K562 (cell line): Measurements from ENCODE around the gene HNRNPDL. TPM values are rescaled to one million over a fixed set of nuclear protein-coding genes. Genes with fewer than 3 reads are reported as not detected.

Experiments
- ATAC-seq: fragments of 200-7000 bp; cut with Tn5 transposase; 3 replicates; pipeline ENCODE4 v1.9.1; 2020; ENCODE audit warnings: moderate library complexity
- BruUV-seq: library from RNA; stranded (reverse); fragments of 400-500 nt; replicated peaks from 2 replicates; lab custom pipeline; 2021; lab: Mats Ljungman, UMichigan
- CTCF ChIA-PET: fragments of 300-600 bp; formaldehyde crosslinking; extraction: SDS; loops from one replicate; lab custom pipeline; 2021; ENCODE audit warnings: low intra/inter-chr PET ratio; lab: Yijun Ruan, JAX
- POLR2A ChIA-PET: fragments of 300-600, 350-650 bp; sonication (Branson Sonifier 250); formaldehyde crosslinking; extraction: SDS; loops from one replicate; lab custom pipeline; 2021; ENCODE audit warnings: antibody characterized with exemption, inconsistent platforms; lab: Yijun Ruan, JAX
- DNase-seq, 4 experiments: peaks; one replicate each; pipeline versions ENCODE4 v3.0.0 to v3.0.0-alpha.2; 2011 to 2018; ENCODE audit warnings: low spot score in 3 of 4, mixed read lengths in 3 of 4; ENCODE audit errors: extremely low read depth in 1 of 4
- FAIRE-seq: peaks from 2 replicates; lab custom pipeline; 2011; peaks lifted over from hg19 to GRCh38; lab: Jason Lieb, UNC
- H2AFZ ChIP-seq: 2 replicates; pipeline ENCODE4 v1.6.0; 2011; ENCODE audit warnings: low read depth, low read length, control low read depth, inconsistent platforms
- H3K27ac ChIP-seq: fragments of 200-600 bp; 3 replicates; pipeline ENCODE4 v1.8.0; 2011; ENCODE audit warnings: low read depth, mild to moderate bottlenecking, control low read depth, inconsistent platforms, low read length, moderate library complexity, mixed read lengths; ENCODE audit errors: extremely low read depth
- H3K27me3 ChIP-seq, 2 experiments: fragments of 300-600 bp in 1 of 2; 2 replicates in 1 of 2; 3 replicates in 1 of 2; pipeline versions ENCODE4 v1.6.0 to v1.8.0; 2011; ENCODE audit warnings: inconsistent platforms in 2 of 2, low read length in 2 of 2, mild to moderate bottlenecking in 1 of 2, mixed read lengths in 1 of 2, moderate library complexity in 1 of 2; ENCODE audit not compliant: control insufficient read depth in 2 of 2, insufficient read depth in 2 of 2
- H3K36me3 ChIP-seq: fragments of 300-600 bp; 3 replicates; pipeline ENCODE4 v1.8.0; 2011; ENCODE audit warnings: mild to moderate bottlenecking, low read length, inconsistent platforms; ENCODE audit not compliant: control insufficient read depth, insufficient read depth
- H3K4me1 ChIP-seq, 2 experiments: fragments of 200-600 bp in 1 of 2; replicated peaks in 1 of 2; 2 replicates in 1 of 2; 3 replicates in 1 of 2; pipeline versions ENCODE4 v1.5.1 to v1.8.0; 2011; ENCODE audit warnings: inconsistent platforms in 2 of 2, low read length in 2 of 2, mild to moderate bottlenecking in 1 of 2, mixed read lengths in 1 of 2, moderate library complexity in 1 of 2; ENCODE audit not compliant: control insufficient read depth in 2 of 2, insufficient read depth in 2 of 2
- H3K4me2 ChIP-seq: 2 replicates; pipeline ENCODE4 v1.6.1; 2011; ENCODE audit warnings: low read length, control low read depth, inconsistent platforms, mixed read lengths; ENCODE audit not compliant: insufficient read depth
- H3K4me3 ChIP-seq: fragments of 200-600 bp; sonication (generic), shearing (Covaris generic); 2 replicates; pipeline ENCODE4 v1.5.1; 2016; ENCODE audit warnings: control low read depth, inconsistent platforms
- H3K79me2 ChIP-seq: fragments of 200-600 bp; 3 replicates; pipeline ENCODE4 v1.8.0; 2011; ENCODE audit warnings: low read length, inconsistent platforms; ENCODE audit not compliant: control insufficient read depth, insufficient read depth
- H3K9ac ChIP-seq, 2 experiments: 2 replicates each; pipeline versions ENCODE4 v1.6.0 to v1.6.1; 2011; ENCODE audit warnings: low read depth in 2 of 2, low read length in 2 of 2, control low read depth in 1 of 2, inconsistent platforms in 1 of 2, mild to moderate bottlenecking in 1 of 2, mixed read lengths in 1 of 2; ENCODE audit not compliant: insufficient read depth in 1 of 2
- H3K9me1 ChIP-seq: one replicate; pipeline ENCODE4 v1.6.0; 2011; ENCODE audit warnings: inconsistent platforms, mild to moderate bottlenecking, low read length, moderate library complexity; ENCODE audit not compliant: control insufficient read depth, insufficient read depth
- H3K9me3 ChIP-seq: replicated peaks from 2 replicates; pipeline ENCODE4 v1.5.1; 2011; ENCODE audit warnings: low read depth, low read length, inconsistent platforms; ENCODE audit not compliant: control insufficient read depth, insufficient read depth
- H4K20me1 ChIP-seq: replicated peaks from 2 replicates; pipeline ENCODE4 v1.6.1; 2011; ENCODE audit warnings: low read length, inconsistent platforms, mixed read lengths; ENCODE audit not compliant: control insufficient read depth, insufficient read depth
- BDP1 ChIP-seq: IDR thresholded peaks from 3 replicates; pipeline ENCODE4 v1.6.1; 2011; ENCODE audit not compliant: insufficient read length, insufficient read depth
- CHAMP1 ChIP-seq: fragments of 450-650 bp; IDR thresholded peaks from 2 replicates; pipeline ENCODE4 v1.6.1; 2016; ENCODE audit warnings: mild to moderate bottlenecking
- CREB3L1 ChIP-seq: fragments of 450-650 bp; IDR thresholded peaks from 2 replicates; pipeline ENCODE4 v1.6.1; 2014; ENCODE audit warnings: low read depth, mild to moderate bottlenecking, moderate library complexity, borderline replicate concordance
- GTF3C2 ChIP-seq: IDR thresholded peaks from 3 replicates; pipeline ENCODE4 v1.6.1; 2011; ENCODE audit warnings: borderline replicate concordance, mild to moderate bottlenecking, moderate library complexity; ENCODE audit not compliant: insufficient read length; ENCODE audit errors: extremely low read depth
- KAT2B ChIP-seq: IDR thresholded peaks from one replicate; pipeline ENCODE4 v1.6.1; 2012; ENCODE audit warnings: low read depth, mild to moderate bottlenecking, control low read depth, inconsistent platforms, low read length, moderate library complexity
- LARP7 ChIP-seq: fragments of 450-650 bp; IDR thresholded peaks from 2 replicates; pipeline ENCODE4 v1.6.1; 2016
- NR2C1 ChIP-seq, 2 experiments: fragments of 450-650 bp; IDR thresholded peaks; 2 replicates each; pipeline ENCODE4 v1.6.1; 2017; ENCODE audit warnings: mild to moderate bottlenecking in 2 of 2, antibody characterized with exemption in 1 of 2, inconsistent platforms in 1 of 2, missing compliant biosample characterization in 1 of 2, missing genetic modification characterization in 1 of 2
- PYGO2 ChIP-seq: fragments of 450-650 bp; IDR thresholded peaks from 2 replicates; pipeline ENCODE4 v1.6.1; 2016; ENCODE audit warnings: mild to moderate bottlenecking, missing genetic modification characterization, moderate library complexity, missing compliant biosample characterization
- SRSF3 ChIP-seq: fragments of 200-400 bp; formaldehyde crosslinking; IDR thresholded peaks from 2 replicates; pipeline ENCODE4 v1.6.1; 2016; ENCODE audit warnings: mild to moderate bottlenecking, low read length, moderate library complexity; ENCODE audit not compliant: insufficient read depth
- WGBS: fragments of 100-300 bp; shearing (Covaris generic); methylation state at CpG from one replicate; pipeline ENCODE4 v1.1.6; 2016; ENCODE audit warnings: low coverage, mixed read lengths; ENCODE audit not compliant: insufficient coverage; ENCODE audit errors: missing lambda C conversion rate; 5-methylcytosine and 5-hydroxymethylcytosine counted together
- in situ Hi-C: fragments of 300-500 bp; cut with MboI; formaldehyde crosslinking; loops from 4 replicates; pipeline ENCODE4 v1.15.0; 2018; ENCODE audit warnings: inconsistent platforms, mixed read lengths
- intact Hi-C: fragments of 100-400 bp; cut with micrococcal nuclease; formaldehyde crosslinking; loops from 2 replicates; pipeline ENCODE4 v1.14.2; 2022
- polyA plus RNA-seq, 8 experiments: library from polyadenylated mRNA; depleted of rRNA in 4 of 8; stranded (reverse) in 5 of 8; unstranded in 3 of 8; fragments of >200 nt; fragmentation: Nextera tagmentation in 2 of 8; fragmentation: Illumina TruSeq in 1 of 8; extraction: Ambion mirVana in 2 of 8; extraction: Trizol in 1 of 8; gene quantifications; 2 replicates each; pipeline versions ENCODE4 v1.2.1 to v1.2.3, GENCODE V29; 2011 to 2014; ENCODE audit warnings: inconsistent platforms in 1 of 8, missing spikeins in 1 of 8
- total RNA-seq, 7 experiments: library from RNA; depleted of rRNA in 6 of 7; stranded (reverse); fragments of >200 nt in 6 of 7; fragmentation: Illumina TruSeq in 2 of 7; extraction: Trizol in 2 of 7; gene quantifications; 2 replicates each; pipeline versions ENCODE4 v1.2.1 to v1.2.3, GENCODE V29; 2011 to 2021; ENCODE audit warnings: low replicate concordance in 1 of 7
- TF ChIP-seq, protein P1 (sequence below): sonication (generic); formaldehyde crosslinking; IDR thresholded peaks from 2 replicates; pipeline ENCODE4 v1.9.0; 2022; ENCODE audit warnings: mild to moderate bottlenecking, missing genetic modification reagents
- TF ChIP-seq, protein P2 (sequence below): fragments of 450-650 bp; IDR thresholded peaks from 2 replicates; pipeline ENCODE4 v1.6.1; 2017; ENCODE audit warnings: mild to moderate bottlenecking, moderate library complexity

Gene HNRNPDL
- total and polyA plus RNA-seq, 9 of the 15 experiments (the other 6 are each of a cell fraction or from before 2014, with no cell fraction given) = 243 to 652 (median 351) TPM

GRCh38 chr4:82452026-82452425 lies 21.8 kb upstream of the HNRNPDL start:
- FAIRE-seq = no peak
- TF ChIP-seq, protein P1, sequence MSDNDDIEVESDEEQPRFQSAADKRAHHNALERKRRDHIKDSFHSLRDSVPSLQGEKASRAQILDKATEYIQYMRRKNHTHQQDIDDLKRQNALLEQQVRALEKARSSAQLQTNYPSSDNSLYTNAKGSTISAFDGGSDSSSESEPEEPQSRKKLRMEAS (CRISPR knock-in tag) = no peak
- TF ChIP-seq CHAMP1 (no peak), BDP1 (no peak), CREB3L1 (no peak), KAT2B (no peak), NR2C1 (IDR thresholded peaks at IDR 0.05) (no peak), NR2C1 (tag; IDR thresholded peaks at IDR 0.05) (no peak), LARP7 (no peak), GTF3C2 (no peak), SRSF3 (no peak), PYGO2 (tag) (no peak)
- TF ChIP-seq, protein P2, sequence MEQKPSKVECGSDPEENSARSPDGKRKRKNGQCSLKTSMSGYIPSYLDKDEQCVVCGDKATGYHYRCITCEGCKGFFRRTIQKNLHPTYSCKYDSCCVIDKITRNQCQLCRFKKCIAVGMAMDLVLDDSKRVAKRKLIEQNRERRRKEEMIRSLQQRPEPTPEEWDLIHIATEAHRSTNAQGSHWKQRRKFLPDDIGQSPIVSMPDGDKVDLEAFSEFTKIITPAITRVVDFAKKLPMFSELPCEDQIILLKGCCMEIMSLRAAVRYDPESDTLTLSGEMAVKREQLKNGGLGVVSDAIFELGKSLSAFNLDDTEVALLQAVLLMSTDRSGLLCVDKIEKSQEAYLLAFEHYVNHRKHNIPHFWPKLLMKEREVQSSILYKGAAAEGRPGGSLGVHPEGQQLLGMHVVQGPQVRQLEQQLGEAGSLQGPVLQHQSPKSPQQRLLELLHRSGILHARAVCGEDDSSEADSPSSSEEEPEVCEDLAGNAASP = no peak
- TF ChIP-seq, all 486 proteins: peak for 0
- Histone ChIP-seq H3K9ac (no peak overlapping the region), H3K9me3 (no peaks in the 10 kb centered on the region), H3K79me2 (peaks cover 9% of the 10 kb centered on the region; the same call in 2 of the 3 replicates), H3K4me2 (no peak overlapping the region), H3K27ac (no peak overlapping the region), H3K36me3 (peaks cover 82% of the 10 kb centered on the region), H4K20me1 (no peaks in the 10 kb centered on the region), H3K9me1 (no peaks in the 10 kb centered on the region), H3K4me3 (no peak overlapping the region), H2AFZ (no peak overlapping the region), H3K27me3 (no peaks in the 10 kb centered on the region), H3K4me1 (no peaks in the 10 kb centered on the region)
- ChIA-PET POLR2A (interaction anchor here (1.2 kb wide), 1 partner anchor 12 kb away, joined by 3 read pairs; no protein-coding TSS in a partner anchor), CTCF (no interaction called here)
- in situ Hi-C loops = no loop called here
- DNase-seq = no peak
- intact Hi-C loops = no loop called here
- 94% methylated on average over 6 of the region's 7 CpGs for WGBS
- BruUV-seq = no TSS peak
- no peak for ATAC-seq
